ENCODE data around the gene CTNNA1.

The CTNNA1 gene

GRCh38 chr5:138716456-138716924 lies 36.7 kb upstream of the CTNNA1 start:
- no peaks in the 10 kb centered on the region for H3K36me3 ChIP-seq (ENCODE audit: control insufficient read depth, low read length)
- no peak overlapping the region for H3K27ac ChIP-seq (ENCODE audit: low read depth, low read length)
- H3K4me3 ChIP-seq (ENCODE audit: low read length) = no peak overlapping the region
- no peak for TF ChIP-seq EZH2phosphoT487 (IDR thresholded peaks at IDR 0.05; ENCODE audit: borderline replicate concordance, low read length)
- TF ChIP-seq CTCF (IDR thresholded peaks at IDR 0.05; ENCODE audit: low read depth, low read length, poor library complexity, severe bottlenecking) = no peak
- no peaks in the 10 kb centered on the region for H3F3A ChIP-seq (ENCODE audit: control insufficient read depth, insufficient read depth)
- no peaks in the 10 kb centered on the region for H3K27me3 ChIP-seq (ENCODE audit: control insufficient read depth, low read length)
- no peaks in the 10 kb centered on the region for H3K9me3 ChIP-seq (ENCODE audit: control insufficient read depth, insufficient read depth, low read length)
- H4K20me1 ChIP-seq (ENCODE audit: control insufficient read depth, insufficient read depth, low read depth, low read length) = no peaks in the 10 kb centered on the region
- H3K79me2 ChIP-seq (ENCODE audit: control insufficient read depth, low read length) = no peaks in the 10 kb centered on the region
- H3K9me2 ChIP-seq (replicated peaks; ENCODE audit: control insufficient read depth, low read length) = no peaks in the 10 kb centered on the region
- no peak overlapping the region for H3K4me2 ChIP-seq (ENCODE audit: low read length)
- 0 out of 2 replicates have a peak, but pooled peaks cover 3% of the 10 kb centered on the region for H3K4me1 ChIP-seq (ENCODE audit: control insufficient read depth, low read length)

- no peak for TF ChIP-seq EZH2phosphoT487 (IDR thresholded peaks at IDR 0.05; ENCODE audit: borderline replicate concordance, low read length)
- no peak for TF ChIP-seq CTCF (IDR thresholded peaks at IDR 0.05; ENCODE audit: low read depth, low read length, poor library complexity, severe bottlenecking)
- no peak overlapping the region for H3K27ac ChIP-seq (ENCODE audit: low read depth, low read length)
- peaks cover 6% of the 10 kb centered on the region; the same call in 1 of the 2 replicates for H3K27me3 ChIP-seq (ENCODE audit: control insufficient read depth, low read length)
- no peaks in the 10 kb centered on the region for H3K79me2 ChIP-seq (ENCODE audit: control insufficient read depth, low read length)
- H3K9me2 ChIP-seq (replicated peaks; ENCODE audit: control insufficient read depth, low read length) = no peaks in the 10 kb centered on the region
- no peaks in the 10 kb centered on the region for H3F3A ChIP-seq (ENCODE audit: control insufficient read depth, insufficient read depth)
- H3K36me3 ChIP-seq (ENCODE audit: control insufficient read depth, low read length) = no peaks in the 10 kb centered on the region
- no peaks in the 10 kb centered on the region for H3K9me3 ChIP-seq (ENCODE audit: control insufficient read depth, insufficient read depth, low read length)
- no peak overlapping the region for H3K4me3 ChIP-seq (ENCODE audit: low read length)
- H3K4me2 ChIP-seq (ENCODE audit: low read length) = no peak overlapping the region
- 0 out of 2 replicates have a peak, but pooled peaks cover 3% of the 10 kb centered on the region for H3K4me1 ChIP-seq (ENCODE audit: control insufficient read depth, low read length)
- no peaks in the 10 kb centered on the region for H4K20me1 ChIP-seq (ENCODE audit: control insufficient read depth, insufficient read depth, low read depth, low read length)
Observed at GRCh38 chr5:138717399-138717798, 35.8 kb upstream of the CTNNA1 start.

- TF ChIP-seq EZH2phosphoT487 (IDR thresholded peaks at IDR 0.05; ENCODE audit: borderline replicate concordance, low read length) = no peak
- TF ChIP-seq CTCF (IDR thresholded peaks at IDR 0.05; ENCODE audit: low read depth, low read length, poor library complexity, severe bottlenecking) = no peak
- Histone ChIP-seq H3K36me3 (ENCODE audit: control insufficient read depth, low read length) (no peaks in the 10 kb centered on the region), H3K79me2 (ENCODE audit: control insufficient read depth, low read length) (no peaks in the 10 kb centered on the region), H3K27ac (ENCODE audit: low read depth, low read length) (no peak overlapping the region), H3K27me3 (ENCODE audit: control insufficient read depth, low read length) (peaks cover 6% of the 10 kb centered on the region; the same call in 1 of the 2 replicates), H3K9me2 (replicated peaks; ENCODE audit: control insufficient read depth, low read length) (no peaks in the 10 kb centered on the region), H3K4me2 (ENCODE audit: low read length) (no peak overlapping the region), H4K20me1 (ENCODE audit: control insufficient read depth, insufficient read depth, low read depth, low read length) (no peaks in the 10 kb centered on the region), H3K4me1 (ENCODE audit: control insufficient read depth, low read length) (0 out of 2 replicates have a peak, but pooled peaks cover 3% of the 10 kb centered on the region), H3F3A (ENCODE audit: control insufficient read depth, insufficient read depth) (no peaks in the 10 kb centered on the region), H3K4me3 (ENCODE audit: low read length) (no peak overlapping the region), H3K9me3 (ENCODE audit: control insufficient read depth, insufficient read depth, low read length) (no peaks in the 10 kb centered on the region)
Observed at GRCh38 chr5:138719811-138720210, 33.4 kb upstream of the CTNNA1 start.
